GM12878 (cell line): ENCODE measurements around the gene MIPOL1. TPM values are rescaled to one million over a fixed set of nuclear protein-coding genes. Genes with fewer than 3 reads are reported as not detected.

Experiments used
- ATAC-seq: fragments of 200-7000 bp; cut with Tn5 transposase; 3 replicates; pipeline ENCODE4 v1.9.1; 2020; ENCODE audit warnings: mild to moderate bottlenecking, moderate library complexity
- BruUV-seq: library from RNA; stranded (reverse); fragments of 400-500 nt; replicated peaks from 2 replicates; lab custom pipeline; 2021; lab: Mats Ljungman, UMichigan
- CTCF ChIA-PET: fragments of 300-600 bp; sonication (Branson Sonifier 250); formaldehyde crosslinking; extraction: SDS; loops from one replicate; lab custom pipeline; 2021; ENCODE audit warnings: inconsistent platforms; lab: Yijun Ruan, JAX
- POLR2A ChIA-PET: fragments of 350-600 bp; formaldehyde crosslinking; extraction: SDS; loops from one replicate; lab custom pipeline; 2021; ENCODE audit warnings: inconsistent platforms; lab: Charles Lee
- RAD21 ChIA-PET: fragments of 300-600 bp; sonication (Branson Sonifier 250); formaldehyde crosslinking; loops from one replicate; lab custom pipeline; 2023; ENCODE audit warnings: antibody characterized with exemption; ENCODE audit not compliant: unreplicated experiment; lab: Charles Lee
- SMC1A ChIA-PET: fragments of 300-600 bp; sonication (Branson Sonifier 250); formaldehyde crosslinking; loops from one replicate; lab custom pipeline; 2023; ENCODE audit not compliant: unreplicated experiment, uncharacterized antibody; lab: Charles Lee
- DNase-seq: peaks from one replicate; pipeline ENCODE4 v3.0.0-alpha.2; 2011; ENCODE audit warnings: low read depth, low spot score
- FAIRE-seq: peaks from 3 replicates; lab custom pipeline; 2011; peaks lifted over from hg19 to GRCh38; lab: Jason Lieb, UNC
- H2AFZ ChIP-seq: 2 replicates; pipeline ENCODE4 v1.6.0; 2011; ENCODE audit warnings: low read depth, low read length, control low read depth; ENCODE audit not compliant: control insufficient read depth
- H3K27ac ChIP-seq: 2 replicates; pipeline ENCODE4 v1.5.1; 2011; ENCODE audit warnings: control low read depth; ENCODE audit not compliant: control insufficient read depth, insufficient read depth
- H3K27me3 ChIP-seq, 2 experiments: replicated peaks in 1 of 2; 2 replicates each; pipeline versions ENCODE4 v1.6.0 to v1.6.1; 2011; ENCODE audit warnings: low read length in 1 of 2; ENCODE audit not compliant: control insufficient read depth in 2 of 2, insufficient read depth in 2 of 2
- H3K36me3 ChIP-seq, 2 experiments: 2 replicates each; pipeline ENCODE4 v1.5.1; 2011; ENCODE audit warnings: low read length in 1 of 2; ENCODE audit not compliant: control insufficient read depth in 2 of 2, insufficient read depth in 2 of 2
- H3K4me1 ChIP-seq: 2 replicates; pipeline ENCODE4 v1.6.1; 2011; ENCODE audit warnings: mild to moderate bottlenecking, low read length, moderate library complexity, mixed read lengths; ENCODE audit not compliant: control insufficient read depth, insufficient read depth
- H3K4me2 ChIP-seq: 2 replicates; pipeline ENCODE4 v1.6.0; 2011; ENCODE audit warnings: control low read depth; ENCODE audit not compliant: control insufficient read depth, insufficient read depth
- H3K4me3 ChIP-seq: fragments of 200-600 bp; sonication (generic); 2 replicates; pipeline ENCODE4 v1.5.1; 2016
- H3K79me2 ChIP-seq: 2 replicates; pipeline ENCODE4 v1.6.0; 2011; ENCODE audit warnings: low read length; ENCODE audit not compliant: control insufficient read depth, insufficient read depth
- H3K9ac ChIP-seq: 2 replicates; pipeline ENCODE4 v1.8.0; 2011; ENCODE audit warnings: low read length, control low read depth, mixed read lengths; ENCODE audit not compliant: control insufficient read depth, insufficient read depth
- H3K9me3 ChIP-seq: replicated peaks from 3 replicates; pipeline ENCODE4 v1.5.1; 2011; ENCODE audit warnings: mild to moderate bottlenecking, low read length; ENCODE audit not compliant: control insufficient read depth, insufficient read depth
- H4K20me1 ChIP-seq: 2 replicates; pipeline ENCODE4 v1.6.0; 2011; ENCODE audit not compliant: control insufficient read depth, insufficient read depth
- ATF3 ChIP-seq: IDR thresholded peaks from 2 replicates; pipeline ENCODE4 v1.6.1; 2011; ENCODE audit warnings: low read depth, mild to moderate bottlenecking, low read length, moderate library complexity, borderline replicate concordance; ENCODE audit errors: extremely low read depth
- BACH1 ChIP-seq: fragments of 450-650 bp; IDR thresholded peaks from 2 replicates; pipeline ENCODE4 v1.6.1; 2017; ENCODE audit warnings: mild to moderate bottlenecking, borderline replicate concordance
- BHLHE40 ChIP-seq, 2 experiments: fragments of 450-650 bp in 1 of 2; IDR thresholded peaks; 2 replicates each; pipeline ENCODE4 v1.6.1; 2011 to 2017; ENCODE audit warnings: low read depth in 2 of 2, borderline replicate concordance in 1 of 2, improper control_type of control experiment in 1 of 2, low read length in 1 of 2, mild to moderate bottlenecking in 1 of 2
- EED ChIP-seq: sonication (generic); IDR thresholded peaks from 2 replicates; pipeline ENCODE4 v1.6.1; 2016; ENCODE audit warnings: antibody characterized with exemption, low read depth
- ESRRA ChIP-seq: IDR thresholded peaks from 2 replicates; pipeline ENCODE4 v1.6.1; 2012; ENCODE audit warnings: mild to moderate bottlenecking, low read length, improper control_type of control experiment
- IKZF1 ChIP-seq: fragments of 450-650 bp; conservative IDR thresholded peaks from 2 replicates; pipeline ENCODE4 v1.6.1; 2017; ENCODE audit warnings: antibody characterized with exemption, mild to moderate bottlenecking
- IKZF2 ChIP-seq, 2 experiments: fragments of 450-650 bp; IDR thresholded peaks; 2 replicates each; pipeline ENCODE4 v1.6.1; 2017; ENCODE audit warnings: mild to moderate bottlenecking in 2 of 2, moderate library complexity in 2 of 2
- JUNB ChIP-seq: IDR thresholded peaks from 2 replicates; pipeline ENCODE4 v1.6.1; 2016; ENCODE audit warnings: antibody characterized with exemption, mild to moderate bottlenecking
- MEF2A ChIP-seq: IDR thresholded peaks from 2 replicates; pipeline ENCODE4 v1.6.1; 2011; ENCODE audit warnings: low read depth, mild to moderate bottlenecking, low read length, moderate library complexity; ENCODE audit not compliant: insufficient read depth
- NFYA ChIP-seq: IDR thresholded peaks from 2 replicates; pipeline ENCODE4 v1.6.1; 2011; ENCODE audit warnings: low read depth, mild to moderate bottlenecking, low read length, improper control_type of control experiment, borderline replicate concordance
- NR2F1 ChIP-seq: fragments of 450-650 bp; conservative IDR thresholded peaks from 2 replicates; pipeline ENCODE4 v1.6.1; 2017; ENCODE audit warnings: mild to moderate bottlenecking
- NRF1 ChIP-seq: conservative IDR thresholded peaks from 2 replicates; pipeline ENCODE4 v1.6.1; 2011; ENCODE audit warnings: mild to moderate bottlenecking, low read depth, low read length, improper control_type of control experiment
- POLR2A ChIP-seq: IDR thresholded peaks from 2 replicates; pipeline ENCODE4 v1.6.1; 2011; ENCODE audit warnings: low read depth, mild to moderate bottlenecking, low read length
- POU2F2 ChIP-seq: IDR thresholded peaks from 3 replicates; pipeline ENCODE4 v1.6.1; 2011; ENCODE audit warnings: low read depth, mild to moderate bottlenecking, low read length, borderline replicate concordance
- RBBP5 ChIP-seq: fragments of 200-600 bp; sonication (generic); conservative IDR thresholded peaks from 2 replicates; pipeline ENCODE4 v1.6.1; 2016
- RFX5 ChIP-seq: IDR thresholded peaks from 2 replicates; pipeline ENCODE4 v1.6.1; 2011; ENCODE audit warnings: low read depth, low read length, improper control_type of control experiment
- SREBF2 ChIP-seq: IDR thresholded peaks from 2 replicates; pipeline ENCODE4 v1.6.1; 2012; ENCODE audit warnings: mild to moderate bottlenecking, low read length
- STAT1 ChIP-seq: fragments of 450-650 bp; conservative IDR thresholded peaks from 2 replicates; pipeline ENCODE4 v1.6.1; 2014; ENCODE audit warnings: antibody characterized with exemption, mild to moderate bottlenecking
- STAT3 ChIP-seq: IDR thresholded peaks from 2 replicates; pipeline ENCODE4 v1.6.1; 2011; ENCODE audit warnings: low read depth, low read length, improper control_type of control experiment
- ZNF24 ChIP-seq: fragments of 450-650 bp; IDR thresholded peaks from 2 replicates; pipeline ENCODE4 v1.6.1; 2017; ENCODE audit warnings: antibody characterized with exemption, mild to moderate bottlenecking
- WGBS: methylation state at CpG from one replicate; pipeline ENCODE4 v1.1.6; 2016; ENCODE audit warnings: low lambda C conversion rate; ENCODE audit not compliant: insufficient replicate concordance, insufficient coverage; ENCODE audit errors: missing lambda C conversion rate; 5-methylcytosine and 5-hydroxymethylcytosine counted together
- in situ Hi-C: fragments of 300-500 bp; cut with MboI; formaldehyde crosslinking; loops from 9 replicates; pipeline ENCODE4 v1.14.3; 2018; ENCODE audit warnings: mixed read lengths
- intact Hi-C: fragments of 100-400 bp; cut with micrococcal nuclease; formaldehyde crosslinking; loops from one replicate; pipeline ENCODE4 v1.14.2; 2022; ENCODE audit not compliant: unreplicated experiment
- polyA plus RNA-seq, 11 experiments: library from polyadenylated mRNA; depleted of rRNA in 4 of 11; unstranded in 6 of 11; stranded (reverse) in 5 of 11; fragments of >200 nt; fragmentation: Nextera tagmentation in 4 of 11; fragmentation: Illumina TruSeq in 1 of 11; extraction: Ambion mirVana in 4 of 11; extraction: Trizol in 1 of 11; gene quantifications; 1 replicate in 1 of 11; 2 replicates in 10 of 11; pipeline versions ENCODE4 v1.2.1 to v1.2.3, GENCODE V29; 2011 to 2016; ENCODE audit warnings: inconsistent platforms in 2 of 11, missing spikeins in 2 of 11, low read depth in 1 of 11
- total RNA-seq, 4 experiments: library from RNA; depleted of rRNA in 3 of 4; stranded (reverse); fragments of >200 nt in 3 of 4; fragmentation: Illumina TruSeq in 1 of 4; extraction: Trizol in 1 of 4; gene quantifications; 2 replicates each; pipeline versions ENCODE4 v1.2.1 to v1.2.3, GENCODE V29; 2013 to 2021
- TF ChIP-seq, protein P1 (sequence below): fragments of 450-650 bp; formaldehyde crosslinking; IDR thresholded peaks from 2 replicates; pipeline ENCODE4 v1.5.0; 2022; ENCODE audit warnings: mild to moderate bottlenecking, missing genetic modification characterization
- TF ChIP-seq, protein P2 (sequence below): IDR thresholded peaks from 2 replicates; pipeline ENCODE4 v1.6.1; 2012; ENCODE audit warnings: low read depth, low read length, improper control_type of control experiment

The MIPOL1 gene
- total and polyA plus RNA-seq, 10 of the 15 experiments (the other 5 are each of a cell fraction or from before 2014, with no cell fraction given), result 0.06 TPM; not detected in 9

DNA sequence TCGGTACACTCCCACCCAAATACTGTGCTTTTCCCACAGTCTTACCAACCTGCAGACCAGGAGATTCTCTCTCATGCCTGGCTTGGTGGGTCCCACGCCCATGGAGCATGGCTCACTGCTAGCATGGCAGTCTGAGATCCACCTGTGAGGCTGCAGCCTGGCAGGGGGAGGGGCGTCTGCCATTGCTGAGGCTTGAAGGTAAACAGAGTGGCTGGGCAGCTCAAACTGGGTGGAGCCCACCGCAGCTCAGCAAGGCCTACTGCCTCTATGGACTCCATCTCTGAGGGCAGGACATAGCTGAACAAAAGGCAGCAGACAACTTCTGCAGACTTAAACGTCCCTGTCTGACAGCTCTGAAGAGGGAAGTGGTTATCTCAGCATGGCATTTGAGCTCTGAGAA, 304.1 kb downstream of the MIPOL1 start (continued):
- TF ChIP-seq ESRRA, result no peak
- TF ChIP-seq SREBF2, result no peak
- no peak for TF ChIP-seq IKZF1
- no peak for TF ChIP-seq IKZF2 (IDR thresholded peaks at IDR 0.05)
- no peak for TF ChIP-seq NR2F1
- TF ChIP-seq STAT3, result no peak
- TF ChIP-seq EED, result no peak
- TF ChIP-seq STAT1, result no peak

- POLR2A ChIA-PET, result no interaction called here
- Histone ChIP-seq H3K4me2 (no peak overlapping the region), H2AFZ (no peak overlapping the region), H3K9ac (no peak overlapping the region), H3K9me3 (no peaks in the 10 kb centered on the region), H3K36me3 (no peaks in the 10 kb centered on the region), H3K27me3 (no peaks in the 10 kb centered on the region), H4K20me1 (no peaks in the 10 kb centered on the region), H3K4me3 (no peak overlapping the region), H3K27ac (no peak overlapping the region), H3K4me1 (no peaks in the 10 kb centered on the region), H3K79me2 (no peaks in the 10 kb centered on the region)
- WGBS, result 16% methylated on average over 3 of the region's 3 CpGs
- in situ Hi-C loops, result no loop called here
- CTCF ChIA-PET, result no interaction called here
- ATAC-seq (no peak), DNase-seq (no peak), FAIRE-seq (no peak)
- RAD21 ChIA-PET, result no interaction called here
- intact Hi-C loops, result no loop called here
- BruUV-seq, result no TSS peak
- SMC1A ChIA-PET, result no interaction called here
- TF ChIP-seq NFYA (no peak), JUNB (no peak), RBBP5 (no peak), NRF1 (no peak), ZNF24 (no peak), BACH1 (no peak), ATF3 (no peak), BHLHE40 (IDR thresholded peaks at IDR 0.05; ENCODE audit: borderline replicate concordance in 1 of 2, low read depth in 2 of 2, low read length in 1 of 2) (no peak), RFX5 (no peak), POU2F2 (no peak), POLR2A (no peak), MEF2A (no peak)
- TF ChIP-seq, protein P1, sequence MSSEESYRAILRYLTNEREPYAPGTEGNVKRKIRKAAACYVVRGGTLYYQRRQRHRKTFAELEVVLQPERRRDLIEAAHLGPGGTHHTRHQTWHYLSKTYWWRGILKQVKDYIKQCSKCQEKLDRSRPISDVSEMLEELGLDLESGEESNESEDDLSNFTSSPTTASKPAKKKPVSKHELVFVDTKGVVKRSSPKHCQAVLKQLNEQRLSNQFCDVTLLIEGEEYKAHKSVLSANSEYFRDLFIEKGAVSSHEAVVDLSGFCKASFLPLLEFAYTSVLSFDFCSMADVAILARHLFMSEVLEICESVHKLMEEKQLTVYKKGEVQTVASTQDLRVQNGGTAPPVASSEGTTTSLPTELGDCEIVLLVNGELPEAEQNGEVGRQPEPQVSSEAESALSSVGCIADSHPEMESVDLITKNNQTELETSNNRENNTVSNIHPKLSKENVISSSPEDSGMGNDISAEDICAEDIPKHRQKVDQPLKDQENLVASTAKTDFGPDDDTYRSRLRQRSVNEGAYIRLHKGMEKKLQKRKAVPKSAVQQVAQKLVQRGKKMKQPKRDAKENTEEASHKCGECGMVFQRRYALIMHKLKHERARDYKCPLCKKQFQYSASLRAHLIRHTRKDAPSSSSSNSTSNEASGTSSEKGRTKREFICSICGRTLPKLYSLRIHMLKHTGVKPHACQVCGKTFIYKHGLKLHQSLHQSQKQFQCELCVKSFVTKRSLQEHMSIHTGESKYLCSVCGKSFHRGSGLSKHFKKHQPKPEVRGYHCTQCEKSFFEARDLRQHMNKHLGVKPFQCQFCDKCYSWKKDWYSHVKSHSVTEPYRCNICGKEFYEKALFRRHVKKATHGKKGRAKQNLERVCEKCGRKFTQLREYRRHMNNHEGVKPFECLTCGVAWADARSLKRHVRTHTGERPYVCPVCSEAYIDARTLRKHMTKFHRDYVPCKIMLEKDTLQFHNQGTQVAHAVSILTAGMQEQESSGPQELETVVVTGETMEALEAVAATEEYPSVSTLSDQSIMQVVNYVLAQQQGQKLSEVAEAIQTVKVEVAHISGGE (CRISPR knock-in tag), result no peak
- TF ChIP-seq, protein P2, sequence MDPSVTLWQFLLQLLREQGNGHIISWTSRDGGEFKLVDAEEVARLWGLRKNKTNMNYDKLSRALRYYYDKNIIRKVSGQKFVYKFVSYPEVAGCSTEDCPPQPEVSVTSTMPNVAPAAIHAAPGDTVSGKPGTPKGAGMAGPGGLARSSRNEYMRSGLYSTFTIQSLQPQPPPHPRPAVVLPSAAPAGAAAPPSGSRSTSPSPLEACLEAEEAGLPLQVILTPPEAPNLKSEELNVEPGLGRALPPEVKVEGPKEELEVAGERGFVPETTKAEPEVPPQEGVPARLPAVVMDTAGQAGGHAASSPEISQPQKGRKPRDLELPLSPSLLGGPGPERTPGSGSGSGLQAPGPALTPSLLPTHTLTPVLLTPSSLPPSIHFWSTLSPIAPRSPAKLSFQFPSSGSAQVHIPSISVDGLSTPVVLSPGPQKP, result no peak
Observed at GRCh38 chr14:37508503-37508902, 310.8 kb downstream of the MIPOL1 start.
